GM12878 (cell line): ENCODE results near the gene PCDHGA1. TPM values are rescaled to one million over a fixed set of nuclear protein-coding genes. Genes with fewer than 3 reads are reported as not detected.
A peak's percentile ranks its signal among the peaks of the same experiment; 100 is the strongest.
"Not testable (repeated sequence)": the region's sequence is repeated elsewhere in the genome, so short reads cannot be mapped to it uniquely, and the experiment has no call there.

Source experiments
- ATAC-seq: fragments of 200-7000 bp; cut with Tn5 transposase; 3 replicates; pipeline ENCODE4 v1.9.1; 2020; ENCODE audit warnings: mild to moderate bottlenecking, moderate library complexity
- BruUV-seq: library from RNA; stranded (reverse); fragments of 400-500 nt; replicated peaks from 2 replicates; lab custom pipeline; 2021; lab: Mats Ljungman, UMichigan
- CTCF ChIA-PET: fragments of 300-600 bp; sonication (Branson Sonifier 250); formaldehyde crosslinking; extraction: SDS; loops from one replicate; lab custom pipeline; 2021; ENCODE audit warnings: inconsistent platforms; lab: Yijun Ruan, JAX
- POLR2A ChIA-PET: fragments of 350-600 bp; formaldehyde crosslinking; extraction: SDS; loops from one replicate; lab custom pipeline; 2021; ENCODE audit warnings: inconsistent platforms; lab: Charles Lee
- RAD21 ChIA-PET: fragments of 300-600 bp; sonication (Branson Sonifier 250); formaldehyde crosslinking; loops from one replicate; lab custom pipeline; 2023; ENCODE audit warnings: antibody characterized with exemption; ENCODE audit not compliant: unreplicated experiment; lab: Charles Lee
- SMC1A ChIA-PET: fragments of 300-600 bp; sonication (Branson Sonifier 250); formaldehyde crosslinking; loops from one replicate; lab custom pipeline; 2023; ENCODE audit not compliant: unreplicated experiment, uncharacterized antibody; lab: Charles Lee
- DNase-seq: peaks from one replicate; pipeline ENCODE4 v3.0.0-alpha.2; 2011; ENCODE audit warnings: low read depth, low spot score
- FAIRE-seq: peaks from 3 replicates; lab custom pipeline; 2011; peaks lifted over from hg19 to GRCh38; lab: Jason Lieb, UNC
- H2AFZ ChIP-seq: 2 replicates; pipeline ENCODE4 v1.6.0; 2011; ENCODE audit warnings: low read depth, low read length, control low read depth; ENCODE audit not compliant: control insufficient read depth
- H3K27ac ChIP-seq: 2 replicates; pipeline ENCODE4 v1.5.1; 2011; ENCODE audit warnings: control low read depth; ENCODE audit not compliant: control insufficient read depth, insufficient read depth
- H3K27me3 ChIP-seq, 2 experiments: replicated peaks in 1 of 2; 2 replicates each; pipeline versions ENCODE4 v1.6.0 to v1.6.1; 2011; ENCODE audit warnings: low read length in 1 of 2; ENCODE audit not compliant: control insufficient read depth in 2 of 2, insufficient read depth in 2 of 2
- H3K36me3 ChIP-seq, 2 experiments: 2 replicates each; pipeline ENCODE4 v1.5.1; 2011; ENCODE audit warnings: low read length in 1 of 2; ENCODE audit not compliant: control insufficient read depth in 2 of 2, insufficient read depth in 2 of 2
- H3K4me1 ChIP-seq: 2 replicates; pipeline ENCODE4 v1.6.1; 2011; ENCODE audit warnings: mild to moderate bottlenecking, low read length, moderate library complexity, mixed read lengths; ENCODE audit not compliant: control insufficient read depth, insufficient read depth
- H3K4me2 ChIP-seq: 2 replicates; pipeline ENCODE4 v1.6.0; 2011; ENCODE audit warnings: control low read depth; ENCODE audit not compliant: control insufficient read depth, insufficient read depth
- H3K4me3 ChIP-seq: fragments of 200-600 bp; sonication (generic); 2 replicates; pipeline ENCODE4 v1.5.1; 2016
- H3K79me2 ChIP-seq: 2 replicates; pipeline ENCODE4 v1.6.0; 2011; ENCODE audit warnings: low read length; ENCODE audit not compliant: control insufficient read depth, insufficient read depth
- H3K9ac ChIP-seq: 2 replicates; pipeline ENCODE4 v1.8.0; 2011; ENCODE audit warnings: low read length, control low read depth, mixed read lengths; ENCODE audit not compliant: control insufficient read depth, insufficient read depth
- H3K9me3 ChIP-seq: replicated peaks from 3 replicates; pipeline ENCODE4 v1.5.1; 2011; ENCODE audit warnings: mild to moderate bottlenecking, low read length; ENCODE audit not compliant: control insufficient read depth, insufficient read depth
- H4K20me1 ChIP-seq: 2 replicates; pipeline ENCODE4 v1.6.0; 2011; ENCODE audit not compliant: control insufficient read depth, insufficient read depth
- BHLHE40 ChIP-seq, 2 experiments: fragments of 450-650 bp in 1 of 2; IDR thresholded peaks; 2 replicates each; pipeline ENCODE4 v1.6.1; 2011 to 2017; ENCODE audit warnings: low read depth in 2 of 2, borderline replicate concordance in 1 of 2, improper control_type of control experiment in 1 of 2, low read length in 1 of 2, mild to moderate bottlenecking in 1 of 2
- KAT2A ChIP-seq: conservative IDR thresholded peaks from 2 replicates; pipeline ENCODE4 v1.6.1; 2011; ENCODE audit warnings: low read depth, low read length; ENCODE audit not compliant: control insufficient read depth
- MEF2A ChIP-seq: IDR thresholded peaks from 2 replicates; pipeline ENCODE4 v1.6.1; 2011; ENCODE audit warnings: low read depth, mild to moderate bottlenecking, low read length, moderate library complexity; ENCODE audit not compliant: insufficient read depth
- PAX5 ChIP-seq: IDR thresholded peaks from 2 replicates; pipeline ENCODE4 v1.6.1; 2011; ENCODE audit warnings: low read depth, low read length, borderline replicate concordance
- RAD21 ChIP-seq: IDR thresholded peaks from 2 replicates; pipeline ENCODE4 v1.6.1; 2011; ENCODE audit warnings: mild to moderate bottlenecking, low read depth, low read length, moderate library complexity; ENCODE audit not compliant: insufficient read depth
- RUNX3 ChIP-seq: IDR thresholded peaks from 2 replicates; pipeline ENCODE4 v1.6.1; 2012; ENCODE audit warnings: low read length, inconsistent platforms
- SUZ12 ChIP-seq: fragments of 200-600 bp; sonication (generic); IDR thresholded peaks from one replicate; pipeline ENCODE4 v1.6.1; 2018; ENCODE audit warnings: antibody characterized with exemption, mild to moderate bottlenecking; ENCODE audit not compliant: unreplicated experiment
- WGBS: methylation state at CpG from one replicate; pipeline ENCODE4 v1.1.6; 2016; ENCODE audit warnings: low lambda C conversion rate; ENCODE audit not compliant: insufficient replicate concordance, insufficient coverage; ENCODE audit errors: missing lambda C conversion rate; 5-methylcytosine and 5-hydroxymethylcytosine counted together
- in situ Hi-C: fragments of 300-500 bp; cut with MboI; formaldehyde crosslinking; loops from 9 replicates; pipeline ENCODE4 v1.14.3; 2018; ENCODE audit warnings: mixed read lengths
- intact Hi-C: fragments of 100-400 bp; cut with micrococcal nuclease; formaldehyde crosslinking; loops from one replicate; pipeline ENCODE4 v1.14.2; 2022; ENCODE audit not compliant: unreplicated experiment
- polyA plus RNA-seq, 11 experiments: library from polyadenylated mRNA; depleted of rRNA in 4 of 11; unstranded in 6 of 11; stranded (reverse) in 5 of 11; fragments of >200 nt; fragmentation: Nextera tagmentation in 4 of 11; fragmentation: Illumina TruSeq in 1 of 11; extraction: Ambion mirVana in 4 of 11; extraction: Trizol in 1 of 11; gene quantifications; 1 replicate in 1 of 11; 2 replicates in 10 of 11; pipeline versions ENCODE4 v1.2.1 to v1.2.3, GENCODE V29; 2011 to 2016; ENCODE audit warnings: inconsistent platforms in 2 of 11, missing spikeins in 2 of 11, low read depth in 1 of 11
- total RNA-seq, 4 experiments: library from RNA; depleted of rRNA in 3 of 4; stranded (reverse); fragments of >200 nt in 3 of 4; fragmentation: Illumina TruSeq in 1 of 4; extraction: Trizol in 1 of 4; gene quantifications; 2 replicates each; pipeline versions ENCODE4 v1.2.1 to v1.2.3, GENCODE V29; 2013 to 2021
- TF ChIP-seq, protein P1 (sequence below): fragments of 150-350 bp; IDR thresholded peaks from 2 replicates; pipeline ENCODE4 v1.6.1; 2014; ENCODE audit warnings: mild to moderate bottlenecking, low read depth, low read length
- TF ChIP-seq, protein P2 (sequence below): IDR thresholded peaks from 2 replicates; pipeline ENCODE4 v1.6.1; 2011; ENCODE audit warnings: mild to moderate bottlenecking, low read depth, low read length, moderate library complexity; ENCODE audit not compliant: insufficient replicate concordance

Gene PCDHGA1
- total and polyA plus RNA-seq, 10 of the 15 experiments (the other 5 are each of a cell fraction or from before 2014, with no cell fraction given), result 0.02 to 0.51 (median 0.19) TPM; not detected in 3

DNA sequence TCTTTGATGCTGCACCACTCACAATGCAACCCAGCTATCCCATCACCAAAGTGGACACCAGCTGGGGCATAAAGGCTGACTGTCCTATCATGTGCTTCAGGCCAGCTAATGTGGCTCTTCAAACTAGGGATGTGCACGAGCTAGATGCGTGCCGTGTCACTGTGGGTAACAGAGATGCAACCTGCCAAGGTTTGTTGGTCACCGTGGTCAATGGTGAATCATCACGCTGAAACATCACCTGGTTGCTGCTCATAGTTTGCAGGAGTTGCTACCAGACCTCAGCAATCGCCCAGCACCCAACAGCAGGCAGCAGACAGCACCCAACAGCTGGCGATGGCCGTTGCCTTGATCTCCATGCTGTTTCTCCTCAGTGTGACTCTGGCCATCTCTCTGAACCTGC, 2.1 kb upstream of the PCDHGA1 start:
- intact Hi-C loops (no loop called here), in situ Hi-C loops (loop anchor here (10.0 kb wide), 1 partner anchor 237 kb away; no protein-coding TSS in a partner anchor)
- H3K4me3 ChIP-seq, result no peak overlapping the region
- DNase-seq (no peak), FAIRE-seq (no peak), ATAC-seq (no peak)
- no TSS peak for BruUV-seq
- ChIA-PET SMC1A (interaction anchor here (1.2 to 1.5 kb wide), 4 partner anchors 8 to 102 kb away, joined by 3 to 5 read pairs (median 3); partner anchors contain the start of genes PCDHGA12, PCDHGA2, PCDHGA3 and TAF7), POLR2A (interaction anchor here (0.6 kb wide), 1 partner anchor 11 kb away, joined by 3 read pairs; no protein-coding TSS in a partner anchor), CTCF (interaction anchor here (1.5 kb wide), 2 partner anchors 12 to 14 kb away, joined by 3 to 4 read pairs; no protein-coding TSS in a partner anchor), RAD21 (interaction anchor here (0.6 to 1.2 kb wide), 2 partner anchors 93 to 343 kb away, joined by 3 to 5 read pairs; partner anchors contain the start of gene PCDHGA11)
- no peaks in the 10 kb centered on the region for H4K20me1 ChIP-seq
- H3K9me3 ChIP-seq, result peaks cover 5% of the 10 kb centered on the region; the same call in 2 of the 3 replicates
- no peak overlapping the region for H3K9ac ChIP-seq
- no peaks in the 10 kb centered on the region for H3K4me1 ChIP-seq
- no peaks in the 10 kb centered on the region for H3K36me3 ChIP-seq
- TF ChIP-seq MEF2A (no peak), PAX5 (no peak), KAT2A (no peak), RAD21 (no peak), BHLHE40 (IDR thresholded peaks at IDR 0.05; ENCODE audit: borderline replicate concordance in 1 of 2, low read depth in 2 of 2, low read length in 1 of 2) (no peak), RUNX3 (peak; percentile 21; the same call in 1 of the 2 replicates), SUZ12 (no peak)
- TF ChIP-seq, protein P1, sequence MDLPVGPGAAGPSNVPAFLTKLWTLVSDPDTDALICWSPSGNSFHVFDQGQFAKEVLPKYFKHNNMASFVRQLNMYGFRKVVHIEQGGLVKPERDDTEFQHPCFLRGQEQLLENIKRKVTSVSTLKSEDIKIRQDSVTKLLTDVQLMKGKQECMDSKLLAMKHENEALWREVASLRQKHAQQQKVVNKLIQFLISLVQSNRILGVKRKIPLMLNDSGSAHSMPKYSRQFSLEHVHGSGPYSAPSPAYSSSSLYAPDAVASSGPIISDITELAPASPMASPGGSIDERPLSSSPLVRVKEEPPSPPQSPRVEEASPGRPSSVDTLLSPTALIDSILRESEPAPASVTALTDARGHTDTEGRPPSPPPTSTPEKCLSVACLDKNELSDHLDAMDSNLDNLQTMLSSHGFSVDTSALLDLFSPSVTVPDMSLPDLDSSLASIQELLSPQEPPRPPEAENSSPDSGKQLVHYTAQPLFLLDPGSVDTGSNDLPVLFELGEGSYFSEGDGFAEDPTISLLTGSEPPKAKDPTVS, result no peak
- TF ChIP-seq, protein P2, sequence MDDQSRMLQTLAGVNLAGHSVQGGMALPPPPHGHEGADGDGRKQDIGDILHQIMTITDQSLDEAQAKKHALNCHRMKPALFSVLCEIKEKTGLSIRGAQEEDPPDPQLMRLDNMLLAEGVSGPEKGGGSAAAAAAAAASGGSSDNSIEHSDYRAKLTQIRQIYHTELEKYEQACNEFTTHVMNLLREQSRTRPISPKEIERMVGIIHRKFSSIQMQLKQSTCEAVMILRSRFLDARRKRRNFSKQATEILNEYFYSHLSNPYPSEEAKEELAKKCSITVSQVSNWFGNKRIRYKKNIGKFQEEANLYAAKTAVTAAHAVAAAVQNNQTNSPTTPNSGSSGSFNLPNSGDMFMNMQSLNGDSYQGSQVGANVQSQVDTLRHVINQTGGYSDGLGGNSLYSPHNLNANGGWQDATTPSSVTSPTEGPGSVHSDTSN, result no peak
- WGBS, result 26% methylated on average over 8 of the region's 8 CpGs
- no peak overlapping the region for H3K27ac ChIP-seq
- H2AFZ ChIP-seq, result no peak overlapping the region
- H3K4me2 ChIP-seq, result no peak overlapping the region
- no peaks in the 10 kb centered on the region for H3K79me2 ChIP-seq
- no peaks in the 10 kb centered on the region; a peak in 1 of 4 replicates for H3K27me3 ChIP-seq

DNA sequence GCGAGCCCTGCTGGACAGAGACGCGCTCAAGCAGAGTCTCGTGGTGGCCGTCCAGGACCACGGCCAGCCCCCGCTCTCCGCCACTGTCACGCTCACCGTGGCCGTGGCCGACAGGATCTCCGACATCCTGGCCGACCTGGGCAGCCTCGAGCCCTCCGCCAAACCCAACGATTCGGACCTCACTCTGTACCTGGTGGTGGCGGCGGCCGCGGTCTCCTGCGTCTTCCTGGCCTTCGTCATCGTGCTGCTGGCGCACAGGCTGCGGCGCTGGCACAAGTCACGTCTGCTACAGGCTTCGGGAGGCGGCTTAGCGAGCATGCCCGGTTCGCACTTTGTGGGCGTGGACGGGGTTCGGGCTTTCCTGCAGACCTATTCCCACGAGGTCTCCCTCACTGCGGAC, 2.3 kb downstream of the PCDHGA1 start:
- H3K79me2 ChIP-seq, H3K36me3 ChIP-seq, H3K9ac ChIP-seq, DNase-seq, H3K4me2 ChIP-seq, FAIRE-seq, H3K27me3 ChIP-seq, H3K27ac ChIP-seq, intact Hi-C loops, BruUV-seq, RAD21 ChIA-PET, H3K9me3 ChIP-seq, H3K4me1 ChIP-seq, SMC1A ChIA-PET, H3K4me3 ChIP-seq, POLR2A ChIA-PET, H4K20me1 ChIP-seq, in situ Hi-C loops, ATAC-seq, H2AFZ ChIP-seq: not testable (repeated sequence)
- CTCF ChIA-PET, result interaction anchor here (1.3 kb wide), 1 partner anchor 13 kb away, joined by 4 read pairs; no protein-coding TSS in a partner anchor
- 87% methylated on average over 30 of the region's 39 CpGs for WGBS
